ENCODE results near the gene DLGAP1.

DLGAP1 gene

DNA sequence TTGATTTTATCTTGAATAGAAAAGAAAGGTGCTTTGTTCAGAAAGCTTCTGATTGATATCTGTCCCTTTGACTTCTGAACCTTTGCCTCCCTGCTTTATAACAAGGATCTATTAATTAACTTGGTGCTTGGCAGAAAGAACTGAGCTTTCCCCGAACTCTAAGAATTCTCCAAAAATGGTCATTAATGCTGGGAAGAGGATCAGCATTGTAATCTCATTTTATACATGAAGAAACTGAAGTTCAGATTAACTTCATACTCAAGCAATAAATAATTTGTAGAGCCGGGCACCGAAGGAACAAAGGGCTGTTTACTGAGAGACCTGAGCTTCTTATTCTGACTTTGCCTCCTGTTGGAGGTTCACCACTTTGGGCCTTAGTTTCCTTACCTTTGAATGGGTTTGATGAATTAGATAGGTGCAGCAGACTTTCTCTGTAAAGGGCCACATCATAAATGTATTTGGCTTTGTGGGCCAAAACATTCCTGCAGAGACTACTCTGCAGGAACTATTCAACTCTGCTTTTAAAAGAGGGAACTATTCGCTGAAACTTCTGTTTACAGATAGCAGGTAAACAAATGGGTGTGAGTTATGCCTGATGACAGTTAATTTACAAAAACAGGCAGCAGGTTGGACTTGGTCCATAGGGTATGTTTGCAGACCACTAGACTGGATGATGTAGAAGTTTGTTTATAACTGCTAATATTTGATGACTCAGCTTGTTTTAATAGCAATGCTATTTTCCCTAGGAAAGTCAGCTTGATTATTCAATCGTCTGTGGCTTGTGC lies 732.3 kb downstream of the DLGAP1 start:
- no peaks in the 10 kb centered on the region for H3K4me1 ChIP-seq (ENCODE audit: control insufficient read depth, insufficient read depth, low read length, poor library complexity, severe bottlenecking)
- no peaks in the 10 kb centered on the region for H3K27me3 ChIP-seq (replicated peaks; ENCODE audit: control insufficient read depth, insufficient read depth, low read length, poor library complexity, severe bottlenecking)
- DNase-seq: no peak
- no peak overlapping the region for H3K27ac ChIP-seq (ENCODE audit: insufficient read depth, low read length, poor library complexity, severe bottlenecking)
- no peaks in the 10 kb centered on the region for H3K9me3 ChIP-seq (ENCODE audit: control insufficient read depth, low read length)
- H3K36me3 ChIP-seq (ENCODE audit: control insufficient read depth, insufficient read depth, low read length): no peaks in the 10 kb centered on the region
- no peak overlapping the region for H3K4me3 ChIP-seq (ENCODE audit: insufficient read depth, low read depth, low read length, poor library complexity, severe bottlenecking)

DNA sequence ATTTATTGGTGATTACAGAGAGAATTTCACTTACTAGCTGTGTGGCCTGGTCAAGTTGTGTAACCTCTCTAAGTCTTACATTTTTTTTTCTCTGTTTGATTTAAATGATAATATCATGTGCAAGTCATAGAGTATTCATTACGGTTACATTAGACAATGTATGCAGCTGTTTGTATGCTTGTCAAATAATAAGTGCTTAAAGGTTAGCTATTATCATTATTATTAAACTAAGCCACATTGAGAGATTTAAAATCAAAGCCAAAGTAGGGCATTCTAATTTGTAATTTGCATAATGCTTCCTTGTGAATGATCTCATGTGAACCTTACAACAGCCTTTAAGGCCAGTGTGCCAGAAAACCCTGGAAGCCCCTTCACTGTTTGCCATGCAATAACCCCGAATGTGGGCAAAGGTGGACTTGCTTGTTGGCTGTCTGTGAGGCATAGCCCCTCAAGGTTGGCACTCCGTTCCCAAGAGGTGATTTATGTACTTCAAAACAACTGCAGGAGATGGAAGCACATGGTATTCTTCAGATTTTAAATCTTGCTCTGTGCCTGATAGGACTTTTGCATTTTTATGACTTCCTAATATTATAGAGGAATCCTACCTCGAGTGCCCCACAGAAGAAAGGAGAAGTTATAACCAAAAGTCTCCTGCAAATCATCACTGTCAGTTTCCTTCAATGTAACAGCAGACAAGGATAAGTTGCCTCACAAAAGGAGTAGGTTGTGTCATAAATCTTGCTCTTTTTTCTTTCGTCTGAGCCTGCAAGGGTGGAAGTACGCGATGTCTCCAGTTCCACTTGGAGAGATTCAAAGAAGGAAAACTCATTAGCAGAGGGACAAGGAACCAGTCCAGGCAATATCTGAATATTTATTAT lies 733.1 kb downstream of the DLGAP1 start:
- H3K4me1 ChIP-seq (ENCODE audit: control insufficient read depth, insufficient read depth, low read length, poor library complexity, severe bottlenecking): no peaks in the 10 kb centered on the region
- no peak for DNase-seq
- no peak overlapping the region for H3K4me3 ChIP-seq (ENCODE audit: insufficient read depth, low read depth, low read length, poor library complexity, severe bottlenecking)
- H3K27me3 ChIP-seq (replicated peaks; ENCODE audit: control insufficient read depth, insufficient read depth, low read length, poor library complexity, severe bottlenecking): peaks cover 5% of the 10 kb centered on the region
- H3K36me3 ChIP-seq (ENCODE audit: control insufficient read depth, insufficient read depth, low read length): no peaks in the 10 kb centered on the region
- H3K9me3 ChIP-seq (ENCODE audit: control insufficient read depth, low read length): no peaks in the 10 kb centered on the region
- H3K27ac ChIP-seq (ENCODE audit: insufficient read depth, low read length, poor library complexity, severe bottlenecking): no peak overlapping the region

DNA sequence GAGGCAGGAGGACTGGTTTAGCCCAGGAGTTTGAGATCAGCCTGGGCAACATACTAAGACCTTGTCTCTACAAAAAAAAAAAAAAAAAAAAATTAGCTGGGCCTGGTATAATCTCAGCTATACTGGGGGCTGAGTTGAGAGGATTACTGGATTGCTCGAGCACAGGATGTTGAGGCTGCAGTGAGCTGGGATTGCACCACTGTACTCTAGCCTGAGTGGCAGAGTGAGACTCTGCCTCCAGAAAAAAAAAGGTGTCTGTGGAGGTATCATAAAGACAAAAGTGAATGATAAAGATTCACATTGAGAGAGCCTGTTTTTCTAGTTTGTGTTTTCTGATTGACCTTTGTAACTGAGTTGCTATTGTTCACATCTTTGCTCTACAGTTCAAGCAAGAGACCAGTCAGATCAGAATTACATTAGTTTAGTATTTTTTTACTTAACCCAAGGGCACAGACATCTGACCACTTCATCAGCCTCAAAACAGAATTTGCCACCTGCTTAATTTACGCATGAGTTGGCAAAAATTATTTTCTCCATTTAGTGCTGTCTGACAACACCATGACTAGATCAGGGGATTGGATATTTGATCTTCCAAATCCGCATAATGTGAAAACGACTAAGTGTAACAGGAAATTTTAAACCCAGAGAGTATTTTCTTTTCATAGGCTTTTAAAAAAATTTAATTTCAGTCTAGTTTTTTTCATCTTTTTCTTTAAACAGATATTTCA lies 734.1 kb downstream of the DLGAP1 start:
- Histone ChIP-seq H3K27me3 (replicated peaks; ENCODE audit: control insufficient read depth, insufficient read depth, low read length, poor library complexity, severe bottlenecking) (peaks cover 5% of the 10 kb centered on the region), H3K9me3 (ENCODE audit: control insufficient read depth, low read length) (no peaks in the 10 kb centered on the region), H3K36me3 (ENCODE audit: control insufficient read depth, insufficient read depth, low read length) (no peaks in the 10 kb centered on the region), H3K27ac (ENCODE audit: insufficient read depth, low read length, poor library complexity, severe bottlenecking) (no peak overlapping the region), H3K4me1 (ENCODE audit: control insufficient read depth, insufficient read depth, low read length, poor library complexity, severe bottlenecking) (no peaks in the 10 kb centered on the region), H3K4me3 (ENCODE audit: insufficient read depth, low read depth, low read length, poor library complexity, severe bottlenecking) (no peak overlapping the region)
- no peak for DNase-seq

DNA sequence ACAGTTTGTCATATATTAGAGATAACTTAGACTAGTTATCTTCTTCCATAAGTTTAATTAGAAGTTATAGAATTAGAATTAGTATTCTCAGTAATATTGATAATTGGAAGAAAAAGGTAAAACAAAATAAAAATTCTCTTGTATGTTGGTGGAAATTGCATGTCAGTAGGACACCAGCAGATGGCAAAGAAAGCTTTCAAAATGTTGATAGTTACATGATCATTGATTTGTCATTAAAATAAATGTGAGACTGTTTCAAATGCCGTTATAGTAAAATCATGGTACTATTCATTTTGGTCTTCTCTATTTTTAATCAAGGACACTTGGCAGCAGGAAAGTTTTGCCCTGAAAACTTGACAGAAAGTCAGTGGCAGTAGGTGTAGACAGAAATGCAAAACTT lies 734.9 kb downstream of the DLGAP1 start:
- H3K27ac ChIP-seq (ENCODE audit: insufficient read depth, low read length, poor library complexity, severe bottlenecking): no peak overlapping the region
- no peaks in the 10 kb centered on the region for H3K36me3 ChIP-seq (ENCODE audit: control insufficient read depth, insufficient read depth, low read length)
- H3K4me3 ChIP-seq (ENCODE audit: insufficient read depth, low read depth, low read length, poor library complexity, severe bottlenecking): no peak overlapping the region
- DNase-seq: no peak
- H3K9me3 ChIP-seq (ENCODE audit: control insufficient read depth, low read length): no peaks in the 10 kb centered on the region
- H3K27me3 ChIP-seq (replicated peaks; ENCODE audit: control insufficient read depth, insufficient read depth, low read length, poor library complexity, severe bottlenecking): peaks cover 5% of the 10 kb centered on the region
- no peaks in the 10 kb centered on the region for H3K4me1 ChIP-seq (ENCODE audit: control insufficient read depth, insufficient read depth, low read length, poor library complexity, severe bottlenecking)

DNA sequence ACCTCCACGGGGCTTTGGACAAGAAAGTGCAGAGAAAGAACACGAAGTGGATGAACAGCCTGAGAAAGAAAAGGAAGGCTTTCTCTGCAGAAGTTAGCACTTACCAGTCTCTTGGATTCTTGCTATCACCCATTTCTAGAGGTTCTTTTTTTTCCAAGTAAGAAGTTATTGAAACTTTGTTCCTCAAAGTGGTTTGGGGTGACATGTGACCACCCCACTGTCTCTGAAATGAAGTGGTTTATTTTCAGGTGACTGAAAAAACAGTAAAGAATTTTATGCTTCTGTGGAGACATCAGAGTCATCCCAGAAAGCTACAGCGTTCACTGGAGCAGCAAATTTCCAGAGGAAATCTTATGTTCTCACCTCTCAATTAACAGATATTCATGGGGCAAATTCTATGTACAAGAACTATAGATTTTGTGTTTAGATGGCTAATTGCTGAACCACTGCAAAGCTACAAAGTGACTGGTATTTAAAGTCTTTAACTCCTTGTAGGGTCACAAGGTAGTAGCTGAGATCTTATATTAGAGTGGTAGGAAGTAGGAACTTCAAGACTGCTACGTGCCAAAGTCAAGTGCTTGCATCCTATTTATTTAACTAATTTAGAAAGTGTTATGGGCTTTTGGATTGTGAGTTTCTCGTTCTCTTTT lies 737.6 kb downstream of the DLGAP1 start:
- H3K4me1 ChIP-seq (ENCODE audit: control insufficient read depth, insufficient read depth, low read length, poor library complexity, severe bottlenecking): no peaks in the 10 kb centered on the region
- H3K36me3 ChIP-seq (ENCODE audit: control insufficient read depth, insufficient read depth, low read length): no peaks in the 10 kb centered on the region
- no peaks in the 10 kb centered on the region for H3K9me3 ChIP-seq (ENCODE audit: control insufficient read depth, low read length)
- peaks cover 5% of the 10 kb centered on the region for H3K27me3 ChIP-seq (replicated peaks; ENCODE audit: control insufficient read depth, insufficient read depth, low read length, poor library complexity, severe bottlenecking)
- no peak overlapping the region for H3K4me3 ChIP-seq (ENCODE audit: insufficient read depth, low read depth, low read length, poor library complexity, severe bottlenecking)
- no peak overlapping the region for H3K27ac ChIP-seq (ENCODE audit: insufficient read depth, low read length, poor library complexity, severe bottlenecking)
- no peak for DNase-seq

DNA sequence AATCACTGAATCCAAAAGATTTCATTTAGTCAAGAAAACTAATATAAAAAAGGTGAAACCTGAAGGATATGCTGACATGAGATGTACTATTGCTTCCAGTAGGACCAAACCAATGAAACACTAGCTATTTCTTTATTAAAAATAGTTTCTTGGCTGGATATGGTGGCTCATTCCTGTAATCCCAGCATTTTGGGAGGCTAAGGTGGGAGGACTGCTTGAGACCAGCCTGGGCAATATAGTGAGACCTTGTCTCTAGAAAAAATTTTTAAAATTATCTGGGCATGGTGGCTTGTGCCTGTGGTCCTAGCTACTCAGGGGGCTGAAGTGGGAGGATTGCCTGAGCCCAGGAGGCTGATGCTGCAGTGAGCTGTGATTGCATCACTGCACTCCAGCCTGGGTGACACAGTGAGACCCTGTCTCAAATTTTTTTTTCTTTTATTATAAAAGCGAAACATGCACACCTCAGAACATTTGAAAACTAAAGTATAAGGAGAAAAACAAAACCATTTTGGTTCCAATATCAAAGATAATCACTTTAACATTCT lies 738.9 kb downstream of the DLGAP1 start:
- no peaks in the 10 kb centered on the region for H3K36me3 ChIP-seq (ENCODE audit: control insufficient read depth, insufficient read depth, low read length)
- no peaks in the 10 kb centered on the region for H3K4me1 ChIP-seq (ENCODE audit: control insufficient read depth, insufficient read depth, low read length, poor library complexity, severe bottlenecking)
- no peak for DNase-seq
- H3K4me3 ChIP-seq (ENCODE audit: insufficient read depth, low read depth, low read length, poor library complexity, severe bottlenecking): no peak overlapping the region
- no peak overlapping the region for H3K27ac ChIP-seq (ENCODE audit: insufficient read depth, low read length, poor library complexity, severe bottlenecking)
- H3K27me3 ChIP-seq (replicated peaks; ENCODE audit: control insufficient read depth, insufficient read depth, low read length, poor library complexity, severe bottlenecking): peaks cover 5% of the 10 kb centered on the region
- no peaks in the 10 kb centered on the region for H3K9me3 ChIP-seq (ENCODE audit: control insufficient read depth, low read length)

DNA sequence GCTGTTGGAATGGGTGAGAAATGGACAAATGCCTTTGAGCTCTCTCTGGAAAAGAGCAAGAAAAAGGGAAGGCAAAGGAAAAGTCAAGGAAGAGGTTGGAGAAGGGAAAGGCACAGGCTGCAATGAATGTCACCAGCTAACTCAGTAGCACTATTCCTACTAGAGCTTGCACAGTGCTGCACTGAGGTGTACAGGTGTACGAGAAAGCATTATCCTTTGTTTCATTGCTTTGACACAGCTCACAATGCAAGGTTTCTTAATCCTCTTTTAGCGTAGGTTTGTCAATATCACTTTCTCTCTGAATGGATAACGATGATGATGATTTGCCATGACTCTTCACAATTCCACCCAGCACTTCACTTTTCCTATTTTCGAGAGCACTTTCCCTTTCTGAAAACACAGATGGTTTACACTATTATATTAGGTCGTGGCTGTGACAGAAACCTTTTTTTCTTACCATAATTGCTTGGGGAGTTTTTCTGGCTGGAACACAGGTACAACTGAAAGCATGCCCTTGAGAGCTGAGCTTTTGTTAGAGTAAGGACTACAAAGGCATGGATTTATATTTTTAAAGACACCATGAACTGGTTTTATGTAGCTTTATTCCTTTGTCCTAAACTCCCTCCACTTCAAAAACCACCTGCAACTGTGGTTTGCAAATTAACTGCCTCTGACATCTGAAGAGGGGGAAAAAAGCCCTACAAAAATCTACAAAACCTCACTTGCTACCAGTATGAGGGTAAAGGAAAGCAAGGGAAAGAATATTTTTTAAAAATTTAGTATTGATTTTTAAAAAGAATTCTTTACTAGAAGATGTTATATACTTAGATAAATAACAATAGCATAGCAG lies 739.7 kb downstream of the DLGAP1 start:
- H3K27me3 ChIP-seq (replicated peaks; ENCODE audit: control insufficient read depth, insufficient read depth, low read length, poor library complexity, severe bottlenecking): peaks cover 5% of the 10 kb centered on the region
- DNase-seq: no peak
- H3K9me3 ChIP-seq (ENCODE audit: control insufficient read depth, low read length): no peaks in the 10 kb centered on the region
- no peaks in the 10 kb centered on the region for H3K4me1 ChIP-seq (ENCODE audit: control insufficient read depth, insufficient read depth, low read length, poor library complexity, severe bottlenecking)
- H3K4me3 ChIP-seq (ENCODE audit: insufficient read depth, low read depth, low read length, poor library complexity, severe bottlenecking): no peak overlapping the region
- H3K36me3 ChIP-seq (ENCODE audit: control insufficient read depth, insufficient read depth, low read length): no peaks in the 10 kb centered on the region
- no peak overlapping the region for H3K27ac ChIP-seq (ENCODE audit: insufficient read depth, low read length, poor library complexity, severe bottlenecking)

DNA sequence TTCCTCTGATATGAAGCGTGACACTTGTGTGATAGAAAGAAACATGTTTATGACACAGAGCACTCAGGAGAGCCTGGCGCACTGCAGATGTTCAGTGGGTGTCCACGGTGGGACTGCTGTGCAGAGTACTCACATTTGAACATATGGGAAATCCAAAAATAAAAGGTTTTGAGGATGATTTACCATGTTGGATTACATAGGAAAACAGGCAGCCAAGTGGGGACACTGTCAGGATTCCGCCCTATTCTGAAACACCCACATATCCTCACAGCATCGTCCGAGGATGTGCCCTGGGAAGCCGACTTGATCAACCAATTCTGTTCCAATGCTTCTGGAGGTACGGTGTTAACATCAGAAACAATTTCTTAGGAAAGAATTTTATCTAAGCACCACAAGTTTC lies 741.4 kb downstream of the DLGAP1 start:
- H3K4me1 ChIP-seq (ENCODE audit: control insufficient read depth, insufficient read depth, low read length, poor library complexity, severe bottlenecking): no peaks in the 10 kb centered on the region
- no peak overlapping the region for H3K27ac ChIP-seq (ENCODE audit: insufficient read depth, low read length, poor library complexity, severe bottlenecking)
- no peak for DNase-seq
- H3K4me3 ChIP-seq (ENCODE audit: insufficient read depth, low read depth, low read length, poor library complexity, severe bottlenecking): no peak overlapping the region
- H3K9me3 ChIP-seq (ENCODE audit: control insufficient read depth, low read length): no peaks in the 10 kb centered on the region
- H3K36me3 ChIP-seq (ENCODE audit: control insufficient read depth, insufficient read depth, low read length): no peaks in the 10 kb centered on the region
- H3K27me3 ChIP-seq (replicated peaks; ENCODE audit: control insufficient read depth, insufficient read depth, low read length, poor library complexity, severe bottlenecking): peaks cover 5% of the 10 kb centered on the region

DNA sequence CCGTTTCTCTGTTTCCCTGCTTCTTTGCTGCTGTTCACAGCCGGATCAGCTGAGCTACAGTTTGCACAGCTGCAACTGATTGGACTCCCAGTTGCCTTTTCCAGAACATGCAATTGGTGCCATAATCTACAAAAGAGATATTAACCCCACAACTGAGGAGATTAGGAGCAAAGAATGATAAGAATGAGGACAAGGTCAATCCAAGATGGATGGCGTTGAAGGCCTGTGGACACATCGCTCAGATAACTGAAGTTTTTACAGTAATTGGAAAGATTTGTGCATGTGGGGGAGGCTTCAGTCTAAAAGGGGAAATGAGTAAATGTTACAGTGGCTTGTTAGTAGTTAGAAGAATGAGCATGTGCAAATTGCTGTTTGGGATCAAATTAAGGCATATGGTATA lies 741.9 kb downstream of the DLGAP1 start:
- DNase-seq: no peak
- Histone ChIP-seq H3K4me3 (ENCODE audit: insufficient read depth, low read depth, low read length, poor library complexity, severe bottlenecking) (no peak overlapping the region), H3K4me1 (ENCODE audit: control insufficient read depth, insufficient read depth, low read length, poor library complexity, severe bottlenecking) (no peaks in the 10 kb centered on the region), H3K27me3 (replicated peaks; ENCODE audit: control insufficient read depth, insufficient read depth, low read length, poor library complexity, severe bottlenecking) (peaks cover 5% of the 10 kb centered on the region), H3K9me3 (ENCODE audit: control insufficient read depth, low read length) (no peaks in the 10 kb centered on the region), H3K36me3 (ENCODE audit: control insufficient read depth, insufficient read depth, low read length) (no peaks in the 10 kb centered on the region), H3K27ac (ENCODE audit: insufficient read depth, low read length, poor library complexity, severe bottlenecking) (no peak overlapping the region)

Data from effector memory CD4-positive, alpha-beta T cell (primary cell).